Heart left ventricle (tissue), 16 donors: ENCODE results near the gene PLN. TPM values are rescaled to one million over a fixed set of nuclear protein-coding genes. Genes with fewer than 3 reads are reported as not detected.

Experiments
- ATAC-seq, 4 donors: fragments of 200-7000 bp; cut with Tn5 transposase; one replicate each; pipeline ENCODE4 v1.9.1; 2020 to 2022; ENCODE audit warnings: moderate library complexity in 4 of 4, mild to moderate bottlenecking in 3 of 4, moderate number of reproducible peaks in 1 of 4
- DNase-seq, 5 donors: peaks; one replicate each; pipeline ENCODE4 v3.0.0-alpha.2; 2020
- H3K27ac ChIP-seq, 12 donors: fragments of 200-600 bp; sonication (generic) in 4 of 12; one replicate each; pipeline versions ENCODE4 v1.5.0 to v1.8.0; 2016 to 2022; ENCODE audit warnings: mild to moderate bottlenecking in 2 of 12
- H3K27me3 ChIP-seq, 9 donors: fragments of 200-600 bp; sonication (generic) in 2 of 9; one replicate each; pipeline versions ENCODE4 v1.5.1 to v1.8.0; 2016 to 2022; ENCODE audit warnings: mild to moderate bottlenecking in 3 of 9
- H3K36me3 ChIP-seq, 9 donors: fragments of 200-600 bp; sonication (generic) in 2 of 9; one replicate each; pipeline versions ENCODE4 v1.5.0 to v1.8.0; 2018 to 2022; ENCODE audit warnings: mild to moderate bottlenecking in 2 of 9
- H3K4me1 ChIP-seq, 12 donors: fragments of 200-600 bp; sonication (generic) in 4 of 12; one replicate each; pipeline versions ENCODE4 v1.5.0 to v1.8.0; 2016 to 2022; ENCODE audit warnings: mild to moderate bottlenecking in 3 of 12
- H3K4me3 ChIP-seq, 12 donors: fragments of 200-600 bp; sonication (generic) in 4 of 12; one replicate each; pipeline versions ENCODE4 v1.5.0 to v1.8.0; 2017 to 2022; ENCODE audit warnings: mild to moderate bottlenecking in 9 of 12, moderate library complexity in 4 of 12
- H3K9me3 ChIP-seq, 12 donors: fragments of 200-600 bp; sonication (generic) in 4 of 12; one replicate each; pipeline versions ENCODE4 v1.5.0 to v1.8.0; 2016 to 2022; ENCODE audit warnings: mild to moderate bottlenecking in 1 of 12
- CTCF ChIP-seq, 12 donors: fragments of 200-600 bp; sonication (generic) in 4 of 12; IDR thresholded peaks; one replicate each; pipeline versions ENCODE4 v1.5.0 to v1.8.0; 2018 to 2022; ENCODE audit warnings: antibody characterized with exemption in 12 of 12, mild to moderate bottlenecking in 5 of 12
- POLR2A ChIP-seq, 2 donors: fragments of 450-650 bp; IDR thresholded peaks; one replicate each; pipeline ENCODE4 v1.6.1; 2017; ENCODE audit warnings: antibody characterized with exemption in 2 of 2, mild to moderate bottlenecking in 2 of 2, moderate library complexity in 2 of 2
- WGBS, 4 donors: extraction: QIAGEN DNeasy Blood & Tissue Kit in 2 of 4; methylation state at CpG; one replicate each; pipeline versions ENCODE4 v1.1.5 to v1.1.7; 2013 to 2018; 5-methylcytosine and 5-hydroxymethylcytosine counted together
- intact Hi-C, 10 donors: fragments of 100-400 bp; cut with DNase I; formaldehyde crosslinking; loops; one replicate each; pipeline versions ENCODE4 v1.11.1 to v1.14.2; 2022
- long read RNA-seq, 3 donors: library from polyadenylated mRNA; unstranded; transcript quantifications; one replicate each; pipeline ENCODE4 v2.0.0, GENCODE V29; 2020 to 2021
- polyA plus RNA-seq, 2 donors: library from polyadenylated mRNA; stranded (reverse); fragments of 200-250 nt; gene quantifications; one replicate each; pipeline ENCODE4 v1.2.3, GENCODE V29; 2013
- total RNA-seq, 9 donors: library from RNA; depleted of rRNA in 2 of 9; stranded (reverse); fragments of >200 nt in 2 of 9; fragmentation: NEBNext Ultra II Directional in 3 of 9; extraction: Animal tissue kit (Norgen Biotek cat#: 25700) in 3 of 9; gene quantifications; one replicate each; pipeline versions ENCODE4 v1.1.0 to v1.2.4, GENCODE V29; 2016 to 2023
- donor health status: ischemic (EF 13 %, LVEDD 7.1; RV severe dilation, severe dysfunction).
- donor health status: healthy with polysubstance abuse.
- donor health status: DM: no; HTN: yes; CAD: no.
- donor health status: DM: no; HTN: no; CAD: no.
- donor health status: ischemic (EF 25% LVEDD 6.9; RV normal size, moderate dysfunction).
- donor health status: ischemic (EF 25% LVEDD 5.7; RV mildly dilated, moderate dysfunction).
- donor health status: healthy.
- donor health status: DM: yes; HTN: yes; CAD: no.
- donor health status: ischemic (EF 35%, LVEDD 5.7; RV mildly dilated, moderate dysfunction).
- donor health status: nonischemic (EF 11% LVEDD 7.7; RV severe dilation, severe dysfunction).
- donor health status: DM: yes; HTN: yes; CAD: no.
- donor health status: PGD.
- donor health status: ischemic (EF 29% LVEDD 5.4; RV normal size, mild dysfunction).
- donor health status: nonischemic (EF 23%, LVEDD 6.1; RV moderate dilation, normal function).

PLN gene
- total RNA-seq (1,000 to 10,000 TPM; 1,105 to 3,015 (median 1,923) TPM), polyA plus RNA-seq (1,000 to 10,000 TPM in 1 of 2 donors, 100 to 1,000 TPM in 1; 974 to 1,338 TPM)
- long read RNA-seq, donor 1, transcript PLN-201 (2 exons, 2,001 nt) = major isoform, 3,028 of 3,274 reads
- long read RNA-seq, donor 1, partial matches to known transcripts = 6 of 3,274 reads
- long read RNA-seq, donor 1, other reads (novel, unspliced or antisense) = 240 of 3,274 reads
- long read RNA-seq, donor 2, transcript PLN-201 (2 exons, 2,001 nt) = major isoform, 4,905 of 5,086 reads
- long read RNA-seq, donor 2, partial matches to known transcripts = 0 of 5,086 reads
- long read RNA-seq, donor 2, other reads (novel, unspliced or antisense) = 181 of 5,086 reads
- long read RNA-seq, donor 3, transcript PLN-201 (2 exons, 2,001 nt) = major isoform, 1,753 of 1,883 reads
- long read RNA-seq, donor 3, partial matches to known transcripts = 0 of 1,883 reads
- long read RNA-seq, donor 3, other reads (novel, unspliced or antisense) = 130 of 1,883 reads

- Histone ChIP-seq H3K4me3 (peak within 1 kb of the TSS; percentile 27 to 64 (median 54)), H3K36me3 (peaks cover 0 to 29% (median 0%) of the 10 kb centered on the region in 9 donors), H3K4me1 (peaks cover 0 to 37% (median 6%) of the 10 kb centered on the region in 12 donors), H3K9me3 (no peaks in the 10 kb centered on the region), H3K27ac (peak within 1 kb of the TSS; percentile 34 to 87 (median 82)), H3K27me3 (no peaks in the 10 kb centered on the region)
- ATAC-seq = peak; percentile 89 to 93 (median 90)
- TF ChIP-seq CTCF (IDR thresholded peaks at IDR 0.05) (no peak), POLR2A (IDR thresholded peaks at IDR 0.05) (peak in 1 of 2 donors; percentile 75)
- intact Hi-C loops = loop anchor here in 4 of 10 donors (5.0 kb wide), 2 partner anchors 36 to 176 kb away; no protein-coding TSS in a partner anchor
- DNase-seq = peak in 1 of 5 donors; percentile 30
- WGBS, 4 donors = 49 to 64% (median 57%) methylated on average over 3 of the region's 3 CpGs
Measured at GRCh38 chr6:118548136-118548535, at the start of gene PLN. TSS of gene PLN (plus strand) at chr6:118548296. CDS start at chr6:118558922, 10,626 bp downstream.

GRCh38 chr6:118500130-118501015 is 47.7 kb upstream of the PLN start:
- 94 to 98% (median 96%) methylated on average over 10 of the region's 10 CpGs for WGBS, 4 donors
- Histone ChIP-seq H3K9me3 (peaks cover 0 to 20% (median 0%) of the 10 kb centered on the region in 12 donors), H3K27me3 (no peaks in the 10 kb centered on the region), H3K4me1 (peaks cover 0 to 9% (median 0%) of the 10 kb centered on the region in 12 donors), H3K4me3 (no peak overlapping the region), H3K36me3 (peaks cover 0 to 48% (median 6%) of the 10 kb centered on the region in 9 donors), H3K27ac (peak overlapping the region in 1 of 12 donors; percentile 15)
- intact Hi-C loops = loop anchor here in 3 of 10 donors (10.0 kb wide), 1 partner anchor 126 kb away; no protein-coding TSS in a partner anchor
- DNase-seq (no peak), ATAC-seq (no peak)
- TF ChIP-seq CTCF (IDR thresholded peaks at IDR 0.05) = no peak

GRCh38 chr6:118501099-118501498 is 47.0 kb upstream of the PLN start:
- Histone ChIP-seq H3K27ac (peak overlapping the region in 2 of 12 donors; percentile 15 to 17), H3K4me1 (peaks cover 0 to 9% (median 0%) of the 10 kb centered on the region in 12 donors), H3K4me3 (no peak overlapping the region), H3K27me3 (no peaks in the 10 kb centered on the region), H3K36me3 (peaks cover 0 to 41% (median 4%) of the 10 kb centered on the region in 9 donors), H3K9me3 (peaks cover 0 to 20% (median 0%) of the 10 kb centered on the region in 12 donors)
- DNase-seq (peak in 1 of 5 donors; percentile 33), ATAC-seq (no peak)
- TF ChIP-seq CTCF (IDR thresholded peaks at IDR 0.05) (no peak), POLR2A (IDR thresholded peaks at IDR 0.05) (no peak)
- intact Hi-C loops = loop anchor here in 3 of 10 donors (10.0 kb wide), 1 partner anchor 126 kb away; no protein-coding TSS in a partner anchor
- WGBS, 4 donors = 86 to 95% (median 90%) methylated on average over 3 to 5 of the region's 5 CpGs
